Endodermal cell (in vitro differentiated cells): Measurements from ENCODE around the gene TBX1. TPM values are rescaled to one million over a fixed set of nuclear protein-coding genes. Genes with fewer than 3 reads are reported as not detected.
A peak's percentile ranks its signal among the peaks of the same experiment; 100 is the strongest.

ENCODE experiments used
- DNase-seq: peaks from one replicate; pipeline ENCODE4 v3.0.0-alpha.2; 2017
- H3K27ac ChIP-seq: 2 replicates; pipeline ENCODE4 v1.5.1; 2013; ENCODE audit warnings: mild to moderate bottlenecking, low read depth, low read length, moderate library complexity
- H3K27me3 ChIP-seq: 2 replicates; pipeline ENCODE4 v1.6.1; 2013; ENCODE audit warnings: mild to moderate bottlenecking, low read length, moderate library complexity; ENCODE audit not compliant: insufficient read depth, control insufficient read depth, poor library complexity, severe bottlenecking
- H3K36me3 ChIP-seq: 2 replicates; pipeline ENCODE4 v1.7.0; 2013; ENCODE audit warnings: mild to moderate bottlenecking, low read length, moderate library complexity; ENCODE audit not compliant: control insufficient read depth, insufficient read depth
- H3K4me1 ChIP-seq: one replicate; pipeline ENCODE4 v1.7.0; 2013; ENCODE audit warnings: low read length; ENCODE audit not compliant: control insufficient read depth, insufficient read depth
- H3K4me3 ChIP-seq: 2 replicates; pipeline ENCODE4 v1.5.1; 2013; ENCODE audit warnings: mild to moderate bottlenecking, low read length, moderate library complexity
- H3K9ac ChIP-seq: 2 replicates; pipeline ENCODE4 v1.6.1; 2013; ENCODE audit warnings: mild to moderate bottlenecking, low read length, moderate library complexity; ENCODE audit not compliant: poor library complexity, severe bottlenecking; ENCODE audit errors: extremely low read depth
- H3K9me3 ChIP-seq: 2 replicates; pipeline ENCODE4 v1.6.1; 2013; ENCODE audit warnings: mild to moderate bottlenecking, low read length, moderate library complexity; ENCODE audit not compliant: control insufficient read depth
- H3K27ac Mint-ChIP-seq: 2 replicates; pipeline ENCODE4 v1.8.0; 2020; ENCODE audit warnings: mixed read lengths
- H3K27me3 Mint-ChIP-seq: 2 replicates; pipeline ENCODE4 v1.8.0; 2021; ENCODE audit warnings: mild to moderate bottlenecking, mixed read lengths; ENCODE audit not compliant: insufficient read depth
- H3K36me3 Mint-ChIP-seq: 2 replicates; pipeline ENCODE4 v1.8.0; 2020; ENCODE audit warnings: low read depth, mixed read lengths
- H3K4me1 Mint-ChIP-seq: 2 replicates; pipeline ENCODE4 v1.8.0; 2020; ENCODE audit warnings: mixed read lengths
- H3K4me3 Mint-ChIP-seq: 2 replicates; pipeline ENCODE4 v1.8.0; 2020; ENCODE audit warnings: mild to moderate bottlenecking, moderate library complexity, mixed read lengths
- H3K9me3 Mint-ChIP-seq: 2 replicates; pipeline ENCODE4 v1.8.0; 2020; ENCODE audit warnings: mild to moderate bottlenecking, mixed read lengths
- WGBS, 2 experiments: methylation state at CpG; one replicate each; pipeline versions ENCODE4 v1.1.5 to v1.1.7; 2013; ENCODE audit warnings: missing lambda C conversion rate in 2 of 2, mixed read lengths in 1 of 2; ENCODE audit not compliant: insufficient coverage in 1 of 2, insufficient read length in 1 of 2; 5-methylcytosine and 5-hydroxymethylcytosine counted together
- total RNA-seq, 2 donors: library from RNA; stranded (reverse); fragmentation: NEBNext Ultra II Directional in 1 of 2; extraction: Animal tissue kit (Norgen Biotek cat#: 25700) in 1 of 2; gene quantifications; 2 replicates in 1 of 2; 3 replicates in 1 of 2; pipeline ENCODE4 v1.2.1, GENCODE V29; 2021
- TF ChIP-seq, protein P1 (sequence below): fragments of 200-600 bp; sonication (generic); conservative IDR thresholded peaks from 2 replicates; pipeline ENCODE4 v1.5.0; 2021; ENCODE audit warnings: antibody characterized with exemption, mild to moderate bottlenecking

The TBX1 gene
- total RNA-seq, 2 donors from 2014 or later = 1.3 TPM; not detected in 1

GRCh38 chr22:19807914-19808872 is 47.6 kb downstream of the TBX1 start:
- 93 to 94% methylated on average over 19 to 20 of the region's 20 CpGs for WGBS, 2 experiments
- Mint-ChIP-seq H3K27ac (no peak overlapping the region), H3K9me3 (no peaks in the 10 kb centered on the region), H3K4me1 (no peaks in the 10 kb centered on the region), H3K36me3 (no peaks in the 10 kb centered on the region), H3K27me3 (no peaks in the 10 kb centered on the region), H3K4me3 (no peak overlapping the region)
- TF ChIP-seq, protein P1, sequence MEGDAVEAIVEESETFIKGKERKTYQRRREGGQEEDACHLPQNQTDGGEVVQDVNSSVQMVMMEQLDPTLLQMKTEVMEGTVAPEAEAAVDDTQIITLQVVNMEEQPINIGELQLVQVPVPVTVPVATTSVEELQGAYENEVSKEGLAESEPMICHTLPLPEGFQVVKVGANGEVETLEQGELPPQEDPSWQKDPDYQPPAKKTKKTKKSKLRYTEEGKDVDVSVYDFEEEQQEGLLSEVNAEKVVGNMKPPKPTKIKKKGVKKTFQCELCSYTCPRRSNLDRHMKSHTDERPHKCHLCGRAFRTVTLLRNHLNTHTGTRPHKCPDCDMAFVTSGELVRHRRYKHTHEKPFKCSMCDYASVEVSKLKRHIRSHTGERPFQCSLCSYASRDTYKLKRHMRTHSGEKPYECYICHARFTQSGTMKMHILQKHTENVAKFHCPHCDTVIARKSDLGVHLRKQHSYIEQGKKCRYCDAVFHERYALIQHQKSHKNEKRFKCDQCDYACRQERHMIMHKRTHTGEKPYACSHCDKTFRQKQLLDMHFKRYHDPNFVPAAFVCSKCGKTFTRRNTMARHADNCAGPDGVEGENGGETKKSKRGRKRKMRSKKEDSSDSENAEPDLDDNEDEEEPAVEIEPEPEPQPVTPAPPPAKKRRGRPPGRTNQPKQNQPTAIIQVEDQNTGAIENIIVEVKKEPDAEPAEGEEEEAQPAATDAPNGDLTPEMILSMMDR = no peak
- Histone ChIP-seq H3K9ac (no peak overlapping the region), H3K27ac (no peak overlapping the region), H3K27me3 (no peaks in the 10 kb centered on the region), H3K4me3 (no peak overlapping the region), H3K36me3 (no peaks in the 10 kb centered on the region), H3K9me3 (no peaks in the 10 kb centered on the region), H3K4me1 (no peaks in the 10 kb centered on the region)
- peak; percentile 28 for DNase-seq

DNA sequence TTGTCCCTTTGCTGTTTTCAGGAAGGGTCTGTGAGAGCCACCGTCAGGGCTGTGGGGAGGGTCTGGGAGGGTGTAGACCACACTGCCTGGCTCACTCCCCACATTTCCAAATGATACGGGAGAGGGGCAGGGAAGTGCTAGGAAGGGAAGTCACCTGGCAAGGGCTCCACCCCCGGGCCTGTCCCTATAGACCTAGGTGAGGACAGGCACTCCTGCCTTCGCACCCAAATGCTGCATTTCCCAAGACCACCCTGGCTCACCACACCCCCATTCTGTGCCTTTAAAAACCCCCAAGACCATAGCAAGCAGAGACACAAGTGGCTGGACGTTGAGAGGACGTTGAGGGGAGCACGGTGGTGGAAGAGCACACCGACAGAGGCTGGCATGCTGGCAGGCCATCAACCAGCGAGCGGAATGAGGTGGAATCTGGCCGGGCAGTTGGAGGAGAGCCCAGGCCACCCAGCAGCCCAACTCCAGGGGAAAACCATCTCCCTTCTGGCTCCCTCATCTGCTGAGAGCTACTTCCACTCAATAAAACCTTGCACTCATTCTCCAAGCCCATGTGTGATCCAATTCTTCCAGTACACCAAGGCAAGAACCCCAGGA is 48.4 kb downstream of the TBX1 start:
- Mint-ChIP-seq H3K4me3 (no peak overlapping the region), H3K27ac (no peak overlapping the region), H3K36me3 (no peaks in the 10 kb centered on the region), H3K4me1 (no peaks in the 10 kb centered on the region), H3K27me3 (no peaks in the 10 kb centered on the region), H3K9me3 (no peaks in the 10 kb centered on the region)
- TF ChIP-seq, protein P1 = no peak
- Histone ChIP-seq H3K4me3 (no peak overlapping the region), H3K36me3 (no peaks in the 10 kb centered on the region), H3K4me1 (no peaks in the 10 kb centered on the region), H3K9me3 (no peaks in the 10 kb centered on the region), H3K27me3 (no peaks in the 10 kb centered on the region), H3K27ac (no peak overlapping the region), H3K9ac (no peak overlapping the region)
- 89 to 92% methylated on average over 7 to 11 of the region's 11 CpGs for WGBS, 2 experiments
- DNase-seq = peak; percentile 9

GRCh38 chr22:19809741-19810140 is 49.2 kb downstream of the TBX1 start:
- DNase-seq = peak; percentile 17
- H3K9ac ChIP-seq = no peak overlapping the region
- 86 to 95% methylated on average over 2 to 3 of the region's 3 CpGs for WGBS, 2 experiments
- no peak overlapping the region for H3K4me3 ChIP-seq
- no peaks in the 10 kb centered on the region for H3K9me3 ChIP-seq
- H3K27ac ChIP-seq = no peak overlapping the region
- H3K4me1 ChIP-seq = no peaks in the 10 kb centered on the region
- H3K4me1 Mint-ChIP-seq = no peaks in the 10 kb centered on the region
- no peaks in the 10 kb centered on the region for H3K9me3 Mint-ChIP-seq
- no peaks in the 10 kb centered on the region for H3K36me3 Mint-ChIP-seq
- H3K27ac Mint-ChIP-seq = no peak overlapping the region
- H3K27me3 ChIP-seq = no peaks in the 10 kb centered on the region
- no peaks in the 10 kb centered on the region for H3K27me3 Mint-ChIP-seq
- TF ChIP-seq, protein P1 = no peak
- H3K36me3 ChIP-seq = no peaks in the 10 kb centered on the region
- no peak overlapping the region for H3K4me3 Mint-ChIP-seq
